GM19035 (cell line): ENCODE data around the gene PAEP.

Experiments
- ATAC-seq: cut with Tn5 transposase; IDR thresholded peaks from one replicate; pipeline ENCODE4 v1.9.1; 2021; ENCODE audit not compliant: unreplicated experiment

The PAEP gene

GRCh38 chr9:135590486-135591079 lies 29.0 kb downstream of the PAEP start:
- ATAC-seq: no peak

- no peak for ATAC-seq
Measured at GRCh38 chr9:135591506-135592330, 30.2 kb downstream of the PAEP start.

- ATAC-seq: no peak
Measured at GRCh38 chr9:135592331-135592590, 30.7 kb downstream of the PAEP start.

- no peak for ATAC-seq
Measured at GRCh38 chr9:135592625-135593024, 31.1 kb downstream of the PAEP start.

GRCh38 chr9:135596211-135596610 lies 34.7 kb downstream of the PAEP start:
- ATAC-seq: no peak

- no peak for ATAC-seq
Measured at GRCh38 chr9:135600296-135600817, 38.8 kb downstream of the PAEP start.

- ATAC-seq: no peak
Measured at GRCh38 chr9:135601988-135602387, 40.4 kb downstream of the PAEP start.

- no peak for ATAC-seq
Measured at GRCh38 chr9:135602789-135603481, 41.4 kb downstream of the PAEP start.

GRCh38 chr9:135604437-135605237 lies 43.1 kb downstream of the PAEP start:
- ATAC-seq: no peak

- ATAC-seq: no peak
Measured at GRCh38 chr9:135605238-135605781, 43.8 kb downstream of the PAEP start.

GRCh38 chr9:135606885-135607259 lies 45.3 kb downstream of the PAEP start:
- ATAC-seq: no peak

- ATAC-seq: no peak
Measured at GRCh38 chr9:135607401-135608293, 46.1 kb downstream of the PAEP start.

GRCh38 chr9:135608294-135608998 lies 46.9 kb downstream of the PAEP start:
- ATAC-seq: no peak

- no peak for ATAC-seq
Measured at GRCh38 chr9:135608999-135609317, 47.4 kb downstream of the PAEP start.

- no peak for ATAC-seq
Measured at GRCh38 chr9:135609366-135609955, 47.9 kb downstream of the PAEP start.

- no peak for ATAC-seq
Measured at GRCh38 chr9:135610290-135611141, 49.0 kb downstream of the PAEP start.

GRCh38 chr9:135611142-135611874 lies 49.8 kb downstream of the PAEP start:
- no peak for ATAC-seq

- no peak for ATAC-seq
Measured at GRCh38 chr9:135611875-135612209, 50.3 kb downstream of the PAEP start.
